ENCODE data around the gene SLC26A6.

GRCh38 chr3:48641396-48641795 is 6.1 kb upstream of the SLC26A6 start:
- TF ChIP-seq POLR2A (IDR thresholded peaks at IDR 0.05) (no peak), CTCF (IDR thresholded peaks at IDR 0.05) (no peak), EP300 (IDR thresholded peaks at IDR 0.05) (no peak)

Measured in tibial nerve (tissue), 4 donors.